ENCODE measurements around the gene TICAM1. TPM values are rescaled to one million over a fixed set of nuclear protein-coding genes. Genes with fewer than 3 reads are reported as not detected.
A peak's percentile ranks its signal among the peaks of the same experiment; 100 is the strongest.

Gene TICAM1
- total RNA-seq (2021; ENCODE audit: unreplicated experiment) (12.2 TPM), Bru-seq, nascent RNA (percentile 56 among the genes with signal in this experiment), BruChase-seq, experiment 1, labeled RNA remaining after a 2-hour chase (percentile 56 among the genes with signal in this experiment), BruChase-seq, experiment 2, labeled RNA remaining after a 6-hour chase (percentile 55 among the genes with signal in this experiment)
- polyA plus RNA-seq (2012; ENCODE audit: insufficient read length): 15.5 TPM
- long read RNA-seq, partial matches to known transcripts: 0 of 12 reads
- long read RNA-seq, other reads (novel, unspliced or antisense): 9 of 12 reads

- in situ Hi-C loops (cut with HindIII; ENCODE audit: low pct_unique_long_range_greater_than_20kb, low sequenced_read_pairs): no loop called here
- CTCF ChIA-PET: no interaction called here
- BruUV-seq (replicated peaks): no TSS peak
- no peaks in the 10 kb centered on the region for H3K9me3 ChIP-seq (ENCODE audit: control insufficient read depth, insufficient read depth, low read depth, low read length)
- peak within 1 kb of the TSS; percentile 63 to 85 for H3K4me3 ChIP-seq (ENCODE audit: low read depth in 2 of 2, low read length in 2 of 2)
- peak within 1 kb of the TSS; percentile 92 for H3K27ac ChIP-seq (ENCODE audit: low read length)
- no peak for TF ChIP-seq TCF7L2 (IDR thresholded peaks at IDR 0.05; ENCODE audit: low read depth, low read length)
- TF ChIP-seq POLR2AphosphoS5 (IDR thresholded peaks at IDR 0.05; ENCODE audit: low read depth, low read length): peak; percentile 36
- TF ChIP-seq CTCF (IDR thresholded peaks at IDR 0.05): no peak
- TF ChIP-seq SIN3A (IDR thresholded peaks at IDR 0.05; ENCODE audit: borderline replicate concordance, insufficient read depth, low read depth, low read length): no peak
- no peak for TF ChIP-seq REST (IDR thresholded peaks at IDR 0.05; ENCODE audit: insufficient read depth in 1 of 2, low read depth in 2 of 2, low read length in 1 of 2)
- intact Hi-C loops (cut with micrococcal nuclease; ENCODE audit: unreplicated experiment): no loop called here
- H3K36me3 ChIP-seq (ENCODE audit: control insufficient read depth, insufficient read depth, low read length): peaks cover 3% of the 10 kb centered on the region; the same call in 1 of the 2 replicates
- no peaks in the 10 kb centered on the region for H3K27me3 ChIP-seq (ENCODE audit: control insufficient read depth, insufficient read depth, low read length)
- H3K4me1 ChIP-seq (ENCODE audit: control insufficient read depth, insufficient read depth, low read length): no peaks in the 10 kb centered on the region; the same call in none of the 2 replicates
- DNase-seq (ENCODE audit: low read depth, low spot score) (no peak), ATAC-seq (peak; percentile 90)
- POLR2A ChIA-PET: interaction anchor here (0.5 to 0.6 kb wide), 2 partner anchors 10 to 34 kb away, joined by 4 to 5 read pairs; no protein-coding TSS in a partner anchor
These were observed at the start of gene TICAM1 for GRCh38 chr19:4831304-4831978. TICAM1 (minus strand) TSS chr19:4831712; CDS start chr19:4818377, 13,335 bp downstream.

GRCh38 chr19:4879041-4879440 lies 47.5 kb upstream of the TICAM1 start:
- POLR2A ChIA-PET: interaction anchor here (0.5 kb wide), 1 partner anchor 50 kb away, joined by 12 read pairs; no protein-coding TSS in a partner anchor

More at GRCh38 chr19:4879041-4879440, 47.5 kb upstream of the TICAM1 start:
- Histone ChIP-seq H3K9me3 (ENCODE audit: control insufficient read depth, insufficient read depth, low read depth, low read length) (no peaks in the 10 kb centered on the region), H3K4me1 (ENCODE audit: control insufficient read depth, insufficient read depth, low read length) (no peaks in the 10 kb centered on the region; the same call in 1 of the 2 replicates), H3K4me3 (ENCODE audit: low read depth in 2 of 2, low read length in 2 of 2) (no peak overlapping the region), H3K27ac (ENCODE audit: low read length) (no peak overlapping the region), H3K36me3 (ENCODE audit: control insufficient read depth, insufficient read depth, low read length) (no peaks in the 10 kb centered on the region), H3K27me3 (ENCODE audit: control insufficient read depth, insufficient read depth, low read length) (no peaks in the 10 kb centered on the region)
- intact Hi-C loops (cut with micrococcal nuclease; ENCODE audit: unreplicated experiment) (no loop called here), in situ Hi-C loops (cut with HindIII; ENCODE audit: low pct_unique_long_range_greater_than_20kb, low sequenced_read_pairs) (no loop called here)
- ATAC-seq (no peak), DNase-seq (ENCODE audit: low read depth, low spot score) (no peak)
- no peak for TF ChIP-seq POLR2AphosphoS5 (IDR thresholded peaks at IDR 0.05; ENCODE audit: low read depth, low read length)
- TF ChIP-seq CTCF (IDR thresholded peaks at IDR 0.05): no peak
- no peak for TF ChIP-seq REST (IDR thresholded peaks at IDR 0.05; ENCODE audit: insufficient read depth in 1 of 2, low read depth in 2 of 2, low read length in 1 of 2)
- no peak for TF ChIP-seq TCF7L2 (IDR thresholded peaks at IDR 0.05; ENCODE audit: low read depth, low read length)
- TF ChIP-seq SIN3A (IDR thresholded peaks at IDR 0.05; ENCODE audit: borderline replicate concordance, insufficient read depth, low read depth, low read length): no peak
- BruUV-seq (replicated peaks): no TSS peak
- CTCF ChIA-PET: no interaction called here

All from Panc1 (cell line).